ENCODE data around the gene TMEM221.

GRCh38 chr19:17487284-17488121 is 39.0 kb upstream of the TMEM221 start:
- no peak for TF ChIP-seq CTCF (IDR thresholded peaks at IDR 0.05)
- TF ChIP-seq POLR2A (IDR thresholded peaks at IDR 0.05) = no peak

All from heart left ventricle (tissue), 13 donors.